Activated naive CD4-positive, alpha-beta T cell treated with anti-CD3 and anti-CD28 coated beads, Interleukin-2, amount 10 ng/mL, durations not matched to agents 7 days and 5 days (primary cell): ENCODE results near the gene SLC24A3.

Experiments
- CTCF ChIA-PET: fragments of 350-600 bp; sonication (Branson Sonifier 250); formaldehyde crosslinking; loops from one replicate; lab custom pipeline; 2021; ENCODE audit warnings: antibody characterized with exemption; lab: Charles Lee
- DNase-seq: peaks from one replicate; pipeline ENCODE4 v3.0.0-alpha.2; 2020
- H3K27ac Mint-ChIP-seq: one replicate; pipeline ENCODE4 v1.8.0; 2021; ENCODE audit warnings: mild to moderate bottlenecking, moderate library complexity, mixed read lengths
- H3K27me3 Mint-ChIP-seq: one replicate; pipeline ENCODE4 v1.8.0; 2021; ENCODE audit warnings: mild to moderate bottlenecking, mixed read lengths
- H3K36me3 Mint-ChIP-seq: one replicate; pipeline ENCODE4 v1.8.0; 2021; ENCODE audit warnings: mixed read lengths
- H3K4me1 Mint-ChIP-seq: one replicate; pipeline ENCODE4 v1.8.0; 2021; ENCODE audit warnings: mixed read lengths
- H3K4me3 Mint-ChIP-seq: one replicate; pipeline ENCODE4 v1.8.0; 2021; ENCODE audit warnings: mild to moderate bottlenecking, moderate library complexity, mixed read lengths
- H3K9me3 Mint-ChIP-seq: one replicate; pipeline ENCODE4 v1.8.0; 2021; ENCODE audit warnings: mixed read lengths

Gene SLC24A3

DNA sequence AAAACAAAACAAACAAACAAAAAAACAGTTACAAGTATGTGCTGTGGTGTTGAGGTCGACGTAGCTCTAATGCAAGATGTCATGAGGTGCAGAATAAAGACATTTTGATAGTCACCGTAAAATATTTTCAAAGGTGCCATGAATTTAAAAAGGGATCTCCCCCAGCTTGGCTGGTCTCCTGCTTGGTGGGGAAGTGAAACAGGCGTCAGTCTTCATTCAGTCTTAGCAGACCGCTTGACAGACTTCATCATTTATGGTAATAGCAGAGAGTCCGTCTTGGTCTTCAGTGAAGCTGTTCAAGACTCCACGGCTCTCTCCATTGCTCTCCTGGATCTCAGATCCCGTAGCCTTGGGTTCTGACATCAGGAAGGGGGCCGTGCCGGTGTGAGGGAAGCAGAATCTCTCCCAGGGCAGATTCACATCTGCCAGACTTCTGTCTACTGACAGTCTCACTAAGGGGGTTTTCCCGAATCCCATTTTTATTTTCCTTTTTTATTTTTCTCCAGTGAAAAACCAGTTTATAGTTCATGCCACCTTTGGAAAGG is 1.6 kb downstream of the SLC24A3 start:
- H3K9me3 Mint-ChIP-seq = no peaks in the 10 kb centered on the region
- H3K36me3 Mint-ChIP-seq = no peaks in the 10 kb centered on the region
- DNase-seq = no peak
- H3K27me3 Mint-ChIP-seq = peaks cover 49% of the 10 kb centered on the region
- H3K4me3 Mint-ChIP-seq = no peak overlapping the region
- CTCF ChIA-PET = interaction anchor here (1.1 to 3.4 kb wide), 3 partner anchors 8 to 370 kb away, joined by 3 to 16 read pairs (median 3); no protein-coding TSS in a partner anchor
- H3K27ac Mint-ChIP-seq = no peak overlapping the region
- no peaks in the 10 kb centered on the region for H3K4me1 Mint-ChIP-seq

DNA sequence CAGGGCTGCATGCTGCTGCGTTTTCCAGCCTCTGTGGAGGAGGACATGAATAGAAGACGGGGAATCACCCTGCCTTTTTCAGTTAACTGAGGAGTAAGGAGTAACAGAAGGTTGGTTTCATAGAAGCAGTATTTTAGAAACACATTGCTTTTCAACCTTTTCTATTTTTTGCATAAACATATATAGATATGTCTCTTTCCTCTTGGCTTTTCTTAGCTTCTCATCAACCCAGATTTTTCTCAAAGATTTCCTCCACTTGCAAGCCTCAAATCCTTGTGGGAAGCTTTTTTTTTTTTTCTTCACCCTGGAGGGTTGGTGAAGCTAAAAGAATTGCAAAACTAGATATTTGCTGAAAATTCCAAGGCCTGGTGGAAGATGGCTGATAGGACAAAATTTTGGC is 6.0 kb downstream of the SLC24A3 start:
- H3K9me3 Mint-ChIP-seq = no peaks in the 10 kb centered on the region
- no peak overlapping the region for H3K4me3 Mint-ChIP-seq
- no peaks in the 10 kb centered on the region for H3K36me3 Mint-ChIP-seq
- peaks cover 15% of the 10 kb centered on the region for H3K27me3 Mint-ChIP-seq
- CTCF ChIA-PET = interaction anchor here (1.1 kb wide), 1 partner anchor 12 kb away, joined by 4 read pairs; no protein-coding TSS in a partner anchor
- no peak for DNase-seq
- H3K27ac Mint-ChIP-seq = no peak overlapping the region
- no peaks in the 10 kb centered on the region for H3K4me1 Mint-ChIP-seq

DNA sequence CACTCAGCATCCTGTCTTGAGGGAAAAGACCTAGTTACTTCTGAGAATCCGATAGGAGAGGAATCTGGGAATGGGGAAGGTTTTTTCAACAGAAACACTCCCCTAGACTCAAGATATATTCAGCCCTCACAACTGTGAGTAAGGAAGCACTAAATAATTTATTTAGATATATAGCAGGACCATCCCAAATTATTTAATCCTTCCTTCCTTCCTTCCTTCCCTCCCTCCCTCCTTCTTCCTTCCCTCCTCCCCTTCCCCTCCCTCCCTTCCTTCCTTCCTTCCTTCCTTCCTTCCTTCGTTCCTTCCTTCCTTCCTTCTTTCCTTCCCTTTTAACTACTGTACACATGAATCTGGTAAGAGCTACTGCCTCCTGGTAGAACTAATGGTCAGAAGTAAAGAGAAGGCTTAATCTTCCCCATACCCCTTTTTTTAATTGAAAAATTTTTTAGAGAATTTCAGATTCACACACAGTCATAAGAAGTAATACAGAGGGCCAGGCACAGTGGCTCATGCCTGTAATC is 10.1 kb downstream of the SLC24A3 start:
- Mint-ChIP-seq H3K4me1 (no peaks in the 10 kb centered on the region), H3K4me3 (no peak overlapping the region), H3K27ac (no peak overlapping the region), H3K36me3 (no peaks in the 10 kb centered on the region), H3K9me3 (no peaks in the 10 kb centered on the region), H3K27me3 (no peaks in the 10 kb centered on the region)
- CTCF ChIA-PET = no interaction called here
- DNase-seq = no peak

DNA sequence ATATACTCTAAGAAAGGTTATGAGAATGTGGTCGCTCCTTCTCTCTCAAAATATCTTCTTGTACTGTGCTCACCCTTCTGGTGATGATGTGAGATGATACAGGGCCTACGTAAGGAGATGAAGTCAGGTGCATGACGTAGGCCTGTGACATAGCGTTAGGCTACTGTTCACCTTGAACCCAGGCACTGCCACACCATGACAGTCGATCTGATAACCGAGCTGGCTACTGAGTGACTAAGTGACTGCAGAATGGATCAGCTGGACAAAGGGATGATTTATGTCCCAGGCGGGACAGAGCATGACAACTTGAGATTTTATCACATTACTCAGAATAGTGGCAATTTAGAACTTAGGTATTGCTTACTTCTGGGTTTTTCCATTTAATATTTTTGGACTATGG is 11.2 kb downstream of the SLC24A3 start:
- Mint-ChIP-seq H3K27me3 (no peaks in the 10 kb centered on the region), H3K36me3 (no peaks in the 10 kb centered on the region), H3K27ac (no peak overlapping the region), H3K4me1 (no peaks in the 10 kb centered on the region), H3K9me3 (no peaks in the 10 kb centered on the region), H3K4me3 (no peak overlapping the region)
- DNase-seq = no peak
- CTCF ChIA-PET = no interaction called here

GRCh38 chr20:19231359-19232035 is 19.1 kb downstream of the SLC24A3 start:
- H3K27ac Mint-ChIP-seq = no peak overlapping the region
- no peaks in the 10 kb centered on the region for H3K36me3 Mint-ChIP-seq
- CTCF ChIA-PET = no interaction called here
- no peaks in the 10 kb centered on the region for H3K27me3 Mint-ChIP-seq
- H3K4me3 Mint-ChIP-seq = no peak overlapping the region
- no peaks in the 10 kb centered on the region for H3K9me3 Mint-ChIP-seq
- no peak for DNase-seq
- no peaks in the 10 kb centered on the region for H3K4me1 Mint-ChIP-seq

DNA sequence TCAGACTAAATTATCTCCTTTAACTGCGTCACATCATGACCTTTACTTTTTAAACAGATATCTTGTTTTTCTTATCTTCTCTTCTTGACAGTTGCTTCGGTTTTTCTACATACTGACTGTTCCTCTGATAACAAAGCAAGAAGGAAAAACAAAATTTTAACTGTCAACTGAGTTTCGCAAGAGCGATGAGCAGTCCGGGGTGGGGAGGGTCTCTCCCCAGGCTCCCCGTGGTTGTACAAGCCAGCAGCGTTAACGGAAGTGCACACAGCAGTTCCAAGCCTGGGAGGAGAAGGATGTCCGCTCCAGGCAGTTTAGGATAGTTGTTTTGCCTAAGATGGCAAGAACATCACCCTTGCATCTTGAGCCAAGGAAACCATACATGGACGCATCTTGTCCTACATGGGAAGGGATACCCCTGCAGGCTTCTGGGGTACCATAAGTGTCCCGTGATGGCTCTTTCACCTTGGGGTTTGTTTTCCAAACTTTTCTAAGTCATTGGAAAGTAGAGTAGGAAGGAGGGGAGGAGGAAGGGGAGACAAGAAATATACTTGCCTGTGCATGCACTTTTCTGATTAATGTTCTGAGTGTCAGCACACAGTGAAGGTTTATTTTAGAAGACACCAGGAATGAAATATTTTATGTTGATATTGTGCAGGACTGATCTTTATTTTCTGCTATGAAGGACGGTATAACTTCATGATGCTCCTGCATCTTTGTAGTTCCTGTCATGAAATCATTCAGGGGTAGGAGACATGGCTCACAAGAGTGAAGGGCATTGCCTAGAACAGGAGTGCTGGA is 20.8 kb downstream of the SLC24A3 start:
- CTCF ChIA-PET = no interaction called here
- H3K27me3 Mint-ChIP-seq = no peaks in the 10 kb centered on the region
- no peak for DNase-seq
- no peak overlapping the region for H3K4me3 Mint-ChIP-seq
- no peaks in the 10 kb centered on the region for H3K9me3 Mint-ChIP-seq
- no peaks in the 10 kb centered on the region for H3K36me3 Mint-ChIP-seq
- H3K27ac Mint-ChIP-seq = no peak overlapping the region
- H3K4me1 Mint-ChIP-seq = no peaks in the 10 kb centered on the region

DNA sequence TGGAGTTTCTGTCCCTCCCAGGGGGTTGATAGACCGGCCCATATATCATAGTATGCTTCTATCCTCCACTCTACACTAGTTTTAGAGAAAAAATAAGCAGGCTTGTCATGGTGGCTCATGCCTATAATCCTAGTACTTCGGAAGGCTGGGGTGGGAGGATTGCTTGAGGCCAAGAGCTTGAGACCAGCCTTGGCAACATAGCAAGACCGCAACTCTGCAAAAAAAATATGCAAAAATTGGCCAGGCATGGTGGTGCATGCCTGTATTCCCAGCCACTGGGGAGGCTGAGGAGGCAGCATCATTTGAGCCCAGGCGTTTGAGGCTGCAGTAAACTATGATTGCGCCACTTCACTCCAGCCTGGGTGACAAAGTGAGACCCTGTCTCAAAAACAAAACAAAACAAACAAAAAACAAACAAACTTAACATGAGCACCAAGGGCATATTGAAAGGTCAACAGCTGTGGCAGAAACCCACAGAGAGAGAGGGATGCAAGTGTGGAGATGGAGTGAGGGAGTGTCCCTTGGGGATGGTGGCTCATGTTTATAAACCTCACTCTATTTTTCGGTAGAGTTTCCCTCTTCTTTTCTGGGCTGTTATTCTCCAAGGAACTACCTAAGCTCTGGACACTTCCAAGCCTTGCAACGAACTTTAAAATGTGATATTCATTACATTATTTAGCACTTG is 24.1 kb downstream of the SLC24A3 start:
- Mint-ChIP-seq H3K27me3 (no peaks in the 10 kb centered on the region), H3K36me3 (no peaks in the 10 kb centered on the region), H3K4me1 (no peaks in the 10 kb centered on the region), H3K4me3 (no peak overlapping the region), H3K27ac (no peak overlapping the region), H3K9me3 (no peaks in the 10 kb centered on the region)
- no peak for DNase-seq
- CTCF ChIA-PET = interaction anchor here (1.7 kb wide), 1 partner anchor 347 kb away, joined by 7 read pairs; no protein-coding TSS in a partner anchor

DNA sequence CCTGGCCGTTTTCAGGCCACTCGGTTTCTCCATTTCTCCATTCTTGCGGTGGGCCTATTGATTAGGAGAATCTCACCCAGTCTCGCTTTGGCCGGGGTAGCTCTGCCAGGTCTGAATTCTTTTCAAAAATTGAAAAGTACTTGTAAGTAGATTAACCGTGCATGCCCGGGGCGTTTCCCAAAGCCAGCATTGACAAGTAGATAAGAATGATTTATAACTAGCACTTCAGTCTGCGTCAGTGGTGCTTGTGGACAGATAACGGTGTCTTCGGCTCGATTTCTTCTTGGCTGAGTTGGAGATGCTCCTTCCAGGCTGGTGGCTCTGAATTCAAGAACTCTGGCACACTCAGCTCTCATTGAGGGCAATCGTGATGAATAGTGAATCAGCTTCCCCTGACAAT is 29.0 kb downstream of the SLC24A3 start:
- CTCF ChIA-PET = no interaction called here
- no peaks in the 10 kb centered on the region for H3K9me3 Mint-ChIP-seq
- DNase-seq = no peak
- no peaks in the 10 kb centered on the region for H3K36me3 Mint-ChIP-seq
- no peaks in the 10 kb centered on the region for H3K27me3 Mint-ChIP-seq
- H3K4me3 Mint-ChIP-seq = no peak overlapping the region
- no peaks in the 10 kb centered on the region for H3K4me1 Mint-ChIP-seq
- H3K27ac Mint-ChIP-seq = no peak overlapping the region

DNA sequence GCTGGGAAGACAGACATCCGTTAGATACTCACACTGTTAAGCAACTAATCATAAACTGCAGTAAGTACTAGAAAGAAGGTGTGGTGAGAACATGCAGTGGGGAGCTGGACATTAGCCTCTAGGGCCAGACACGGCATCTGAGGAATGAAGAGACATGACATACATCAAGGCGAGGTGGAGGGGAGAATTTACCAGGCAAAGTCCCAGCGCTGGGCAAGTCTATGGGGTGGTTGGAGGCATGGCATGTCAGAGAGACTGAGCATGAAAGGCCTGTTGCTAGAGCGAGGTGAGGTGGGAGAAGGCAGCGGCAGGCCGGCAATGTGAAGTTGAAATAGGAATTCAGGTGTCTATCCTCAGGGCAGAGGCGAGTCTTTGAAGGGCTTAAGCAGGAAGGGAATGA is 31.8 kb downstream of the SLC24A3 start:
- DNase-seq = no peak
- Mint-ChIP-seq H3K9me3 (no peaks in the 10 kb centered on the region), H3K27ac (no peak overlapping the region), H3K4me1 (no peaks in the 10 kb centered on the region), H3K27me3 (no peaks in the 10 kb centered on the region), H3K4me3 (no peak overlapping the region), H3K36me3 (no peaks in the 10 kb centered on the region)
- CTCF ChIA-PET = no interaction called here

DNA sequence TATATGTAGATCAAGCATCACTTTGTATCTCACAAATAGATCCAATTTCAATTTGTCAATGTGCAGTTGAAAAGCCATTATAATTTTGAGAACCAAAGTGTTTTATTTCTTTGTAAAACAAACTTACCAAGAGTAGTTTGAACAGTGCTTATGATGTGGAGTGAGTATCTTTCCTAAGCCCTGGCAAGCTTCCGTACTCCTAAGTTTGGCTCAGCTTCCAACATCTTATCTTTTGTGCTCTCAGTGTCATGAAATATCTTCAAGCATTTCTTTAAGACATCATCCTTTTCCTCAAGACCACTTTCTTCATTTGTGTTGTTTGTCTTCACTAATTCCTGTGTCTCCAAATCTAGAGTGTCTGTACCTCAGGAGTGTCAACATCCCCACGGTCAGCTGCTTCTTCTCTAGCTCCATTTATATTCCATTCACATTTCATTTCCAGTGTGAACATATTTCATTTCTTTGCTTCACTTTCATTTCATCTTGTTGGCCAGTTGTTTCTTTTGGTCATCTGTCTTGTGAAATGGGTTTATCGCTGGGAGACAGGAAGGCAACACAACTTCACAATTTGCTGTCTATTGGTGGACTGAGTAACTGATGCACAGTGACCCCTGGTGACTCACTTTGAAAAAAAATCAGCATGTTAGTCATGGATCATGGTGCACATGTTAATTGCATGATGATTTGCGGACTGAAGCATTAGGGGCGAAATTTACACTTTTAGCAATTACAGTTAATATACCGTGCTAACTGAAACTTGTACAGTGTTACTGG is 36.9 kb downstream of the SLC24A3 start:
- H3K4me1 Mint-ChIP-seq = no peaks in the 10 kb centered on the region
- CTCF ChIA-PET = no interaction called here
- no peaks in the 10 kb centered on the region for H3K9me3 Mint-ChIP-seq
- H3K36me3 Mint-ChIP-seq = no peaks in the 10 kb centered on the region
- DNase-seq = no peak
- no peaks in the 10 kb centered on the region for H3K27me3 Mint-ChIP-seq
- no peak overlapping the region for H3K4me3 Mint-ChIP-seq
- H3K27ac Mint-ChIP-seq = no peak overlapping the region

DNA sequence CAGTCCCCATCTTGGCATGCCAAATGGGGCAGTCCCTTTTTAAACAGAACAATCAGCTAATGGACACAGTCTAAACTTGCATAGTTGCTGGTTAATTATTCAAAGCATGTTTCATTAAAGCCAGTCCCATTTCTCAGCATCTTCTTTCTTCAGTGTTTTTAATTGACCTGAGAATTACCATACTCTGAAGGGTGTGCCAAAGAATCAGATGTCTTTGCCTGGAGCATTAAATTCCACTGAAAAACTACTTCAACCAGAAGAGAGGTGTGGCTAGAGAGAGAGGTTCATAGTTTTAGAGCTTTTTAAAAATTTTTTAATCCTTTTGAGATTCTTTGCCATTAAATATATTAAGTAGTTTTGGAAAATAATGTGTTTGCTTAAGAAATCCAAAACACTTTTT is 37.9 kb downstream of the SLC24A3 start:
- no peak for DNase-seq
- H3K27me3 Mint-ChIP-seq = no peaks in the 10 kb centered on the region
- H3K9me3 Mint-ChIP-seq = no peaks in the 10 kb centered on the region
- no peaks in the 10 kb centered on the region for H3K36me3 Mint-ChIP-seq
- no peak overlapping the region for H3K4me3 Mint-ChIP-seq
- no peak overlapping the region for H3K27ac Mint-ChIP-seq
- no peaks in the 10 kb centered on the region for H3K4me1 Mint-ChIP-seq
- CTCF ChIA-PET = no interaction called here

DNA sequence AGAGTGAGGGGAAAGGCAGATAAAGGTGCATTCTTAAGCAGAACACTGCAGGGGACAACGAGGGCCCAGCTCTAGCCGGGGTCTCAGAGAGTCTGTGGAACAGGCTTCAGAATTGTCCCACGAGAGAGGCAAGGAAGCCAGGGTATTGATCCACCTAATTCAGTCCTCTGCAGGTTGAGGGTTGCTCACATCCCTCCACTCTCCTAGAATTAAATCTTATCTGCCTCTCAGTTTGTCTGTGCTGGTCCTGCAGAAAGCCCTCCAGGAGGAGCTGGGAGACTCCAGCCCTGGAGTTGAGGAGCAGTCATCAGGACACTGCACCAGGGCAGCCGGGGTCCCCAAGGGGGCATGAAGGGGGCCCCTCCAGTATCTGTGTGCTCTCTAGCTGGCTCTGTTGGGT is 39.1 kb downstream of the SLC24A3 start:
- CTCF ChIA-PET = no interaction called here
- Mint-ChIP-seq H3K9me3 (no peaks in the 10 kb centered on the region), H3K27ac (no peak overlapping the region), H3K4me1 (no peaks in the 10 kb centered on the region), H3K36me3 (no peaks in the 10 kb centered on the region), H3K27me3 (no peaks in the 10 kb centered on the region), H3K4me3 (no peak overlapping the region)
- DNase-seq = no peak

- DNase-seq = no peak
- no peaks in the 10 kb centered on the region for H3K36me3 Mint-ChIP-seq
- no peaks in the 10 kb centered on the region for H3K4me1 Mint-ChIP-seq
- no peaks in the 10 kb centered on the region for H3K9me3 Mint-ChIP-seq
- H3K4me3 Mint-ChIP-seq = no peak overlapping the region
- no peaks in the 10 kb centered on the region for H3K27me3 Mint-ChIP-seq
- no peak overlapping the region for H3K27ac Mint-ChIP-seq
- CTCF ChIA-PET = interaction anchor here (0.7 kb wide), 1 partner anchor 29 kb away, joined by 3 read pairs; no protein-coding TSS in a partner anchor
Observed at GRCh38 chr20:19251958-19252357, 39.5 kb downstream of the SLC24A3 start.
